Inferior parietal cortex (tissue), 1 donor: ENCODE results near the gene SUGP1.
"Not testable (repeated sequence)": the region's sequence is repeated elsewhere in the genome, so short reads cannot be mapped to it uniquely, and the experiment has no call there.

Source experiments
- DNase-seq: peaks from one replicate; pipeline ENCODE4 v3.0.0-alpha.2; 2016; ENCODE audit errors: extremely low spot score

SUGP1 gene

GRCh38 chr19:19320361-19321140 is at the start of gene SUGP1, which contains the start of gene MAU2:
Gene SUGP1 (minus strand): TSS chr19:19320509. CDS start chr19:19320496, 13 bp downstream.
Gene MAU2 (plus strand): TSS chr19:19320829. CDS start chr19:19320860, 31 bp downstream.
- DNase-seq: peak; percentile 90

GRCh38 chr19:19368087-19368486 is 47.8 kb upstream of the SUGP1 start:
- no peak for DNase-seq

- DNase-seq: peak; percentile 63
Measured at GRCh38 chr19:19366434-19367396, 46.4 kb upstream of the SUGP1 start.

- DNase-seq: no peak
Measured at GRCh38 chr19:19362075-19362474, 41.8 kb upstream of the SUGP1 start.

- peak; percentile 85 for DNase-seq
Measured at GRCh38 chr19:19361075-19361594, 40.8 kb upstream of the SUGP1 start.

- DNase-seq: no peak
Measured at GRCh38 chr19:19356901-19357566, 36.7 kb upstream of the SUGP1 start.

- no peak for DNase-seq
Measured at GRCh38 chr19:19356500-19356899, 36.2 kb upstream of the SUGP1 start.

GRCh38 chr19:19355606-19356139 is 35.4 kb upstream of the SUGP1 start:
- DNase-seq: no peak

- no peak for DNase-seq
Measured at GRCh38 chr19:19354932-19355331, 34.6 kb upstream of the SUGP1 start.

GRCh38 chr19:19354007-19354406 is 33.7 kb upstream of the SUGP1 start:
- DNase-seq: no peak

GRCh38 chr19:19352823-19353222 is 32.5 kb upstream of the SUGP1 start:
- DNase-seq: no peak

- not testable (repeated sequence) for DNase-seq
Measured at GRCh38 chr19:19350756-19351155, 30.4 kb upstream of the SUGP1 start.

GRCh38 chr19:19349365-19349764 is 29.1 kb upstream of the SUGP1 start:
- DNase-seq: no peak

GRCh38 chr19:19348266-19348665 is 28.0 kb upstream of the SUGP1 start:
- no peak for DNase-seq

GRCh38 chr19:19347401-19348110 is 27.2 kb upstream of the SUGP1 start:
- DNase-seq: no peak

GRCh38 chr19:19345970-19346369 is 25.7 kb upstream of the SUGP1 start:
- DNase-seq: no peak

GRCh38 chr19:19345232-19345631 is 24.9 kb upstream of the SUGP1 start:
- no peak for DNase-seq

- DNase-seq: no peak
Measured at GRCh38 chr19:19343762-19344161, 23.5 kb upstream of the SUGP1 start.

GRCh38 chr19:19343016-19343362 is 22.7 kb upstream of the SUGP1 start:
- DNase-seq: no peak

- peak; percentile 44 for DNase-seq
Measured at GRCh38 chr19:19342086-19343015, 22.0 kb upstream of the SUGP1 start.
